H9 (cell line): Measurements from ENCODE around the gene CDH4. TPM values are rescaled to one million over a fixed set of nuclear protein-coding genes. Genes with fewer than 3 reads are reported as not detected.

Experiments
- DNase-seq: peaks from one replicate; pipeline ENCODE4 v3.0.0-alpha.2; 2017
- H2AFZ ChIP-seq: one replicate; pipeline ENCODE4 v1.6.1; 2013; ENCODE audit warnings: mild to moderate bottlenecking, low read length, control low read depth, moderate library complexity
- H2AK5ac ChIP-seq: 2 replicates; pipeline ENCODE4 v1.6.1; 2013; ENCODE audit warnings: low read length, control low read depth, mixed read lengths; ENCODE audit not compliant: insufficient read length
- H2BK120ac ChIP-seq: one replicate; pipeline ENCODE4 v1.6.1; 2013; ENCODE audit warnings: low read depth, mild to moderate bottlenecking, low read length, control low read depth, inconsistent platforms; ENCODE audit not compliant: poor library complexity, severe bottlenecking
- H2BK12ac ChIP-seq: 2 replicates; pipeline ENCODE4 v1.6.1; 2013; ENCODE audit warnings: low read length, control low read depth, mixed read lengths, low read depth; ENCODE audit not compliant: insufficient read length
- H2BK15ac ChIP-seq: 2 replicates; pipeline ENCODE4 v1.6.1; 2013; ENCODE audit warnings: low read depth, low read length, control low read depth
- H2BK20ac ChIP-seq: one replicate; pipeline ENCODE4 v1.6.1; 2013; ENCODE audit warnings: low read depth, mild to moderate bottlenecking, low read length, control low read depth, inconsistent platforms; ENCODE audit not compliant: poor library complexity, severe bottlenecking
- H2BK5ac ChIP-seq: 2 replicates; pipeline ENCODE4 v1.6.1; 2013; ENCODE audit warnings: low read length, control low read depth, mixed read lengths; ENCODE audit not compliant: insufficient read length
- H3K14ac ChIP-seq: 2 replicates; pipeline ENCODE4 v1.6.1; 2013; ENCODE audit warnings: low read length, control low read depth; ENCODE audit not compliant: insufficient read depth
- H3K18ac ChIP-seq: 2 replicates; pipeline ENCODE4 v1.6.1; 2013; ENCODE audit warnings: low read depth, mild to moderate bottlenecking, mixed read lengths, low read length, control low read depth; ENCODE audit not compliant: insufficient read length
- H3K23ac ChIP-seq: 2 replicates; pipeline ENCODE4 v1.6.1; 2013; ENCODE audit warnings: low read length, control low read depth, mixed read lengths, low read depth; ENCODE audit not compliant: insufficient read length
- H3K23me2 ChIP-seq: 2 replicates; pipeline ENCODE4 v1.6.1; 2013; ENCODE audit warnings: low read depth, mild to moderate bottlenecking, mixed read lengths, low read length, control low read depth; ENCODE audit not compliant: insufficient read length, poor library complexity, severe bottlenecking
- H3K27ac ChIP-seq: 2 replicates; pipeline ENCODE4 v1.5.1; 2013; ENCODE audit warnings: low read length, control low read depth, mixed read lengths, low read depth; ENCODE audit not compliant: insufficient read length
- H3K27me3 ChIP-seq: 2 replicates; pipeline ENCODE4 v1.6.1; 2013; ENCODE audit warnings: low read length, control low read depth, inconsistent platforms; ENCODE audit not compliant: insufficient read depth
- H3K4ac ChIP-seq: 2 replicates; pipeline ENCODE4 v1.6.1; 2013; ENCODE audit warnings: low read depth, mild to moderate bottlenecking, control low read depth, inconsistent platforms, low read length, moderate library complexity
- H3K4me1 ChIP-seq: 2 replicates; pipeline ENCODE4 v1.6.1; 2013; ENCODE audit warnings: low read length, control low read depth, inconsistent platforms; ENCODE audit not compliant: insufficient read depth
- H3K4me2 ChIP-seq: 2 replicates; pipeline ENCODE4 v1.6.1; 2013; ENCODE audit warnings: low read length, control low read depth, mixed read lengths; ENCODE audit not compliant: insufficient read length, insufficient read depth
- H3K56ac ChIP-seq: 2 replicates; pipeline ENCODE4 v1.6.1; 2013; ENCODE audit warnings: low read depth, mild to moderate bottlenecking, mixed read lengths, low read length, control low read depth; ENCODE audit not compliant: insufficient read length
- H3K79me1 ChIP-seq: 2 replicates; pipeline ENCODE4 v1.6.1; 2013; ENCODE audit warnings: low read depth, mild to moderate bottlenecking, moderate library complexity, low read length, control low read depth, inconsistent platforms; ENCODE audit not compliant: insufficient read depth, poor library complexity, severe bottlenecking
- H3K79me2 ChIP-seq: 2 replicates; pipeline ENCODE4 v1.6.1; 2013; ENCODE audit warnings: low read length, control low read depth, inconsistent platforms; ENCODE audit not compliant: insufficient read depth
- H3K9ac ChIP-seq: 2 replicates; pipeline ENCODE4 v1.6.1; 2013; ENCODE audit warnings: low read length, control low read depth, mixed read lengths; ENCODE audit not compliant: insufficient read length; ENCODE audit errors: extremely low read depth
- H3K9me3 ChIP-seq: one replicate; pipeline ENCODE4 v1.6.1; 2013; ENCODE audit warnings: low read depth, low read length, inconsistent platforms; ENCODE audit not compliant: control insufficient read depth
- H3T11ph ChIP-seq: one replicate; pipeline ENCODE4 v1.6.1; 2013; ENCODE audit warnings: mild to moderate bottlenecking, low read length, control low read depth, inconsistent platforms
- H4K20me1 ChIP-seq: one replicate; pipeline ENCODE4 v1.6.1; 2013; ENCODE audit not compliant: control insufficient read depth, insufficient read length, insufficient read depth
- H4K5ac ChIP-seq: 2 replicates; pipeline ENCODE4 v1.6.1; 2013; ENCODE audit warnings: low read depth, mild to moderate bottlenecking, mixed read lengths, low read length, control low read depth; ENCODE audit not compliant: insufficient read length
- H4K8ac ChIP-seq: replicated peaks from 2 replicates; pipeline ENCODE4 v1.6.1; 2013; ENCODE audit warnings: low read length, control low read depth, mixed read lengths, low read depth; ENCODE audit not compliant: insufficient read length
- H4K91ac ChIP-seq: 2 replicates; pipeline ENCODE4 v1.6.1; 2013; ENCODE audit warnings: low read depth, mild to moderate bottlenecking, moderate library complexity, mixed read lengths, low read length, control low read depth; ENCODE audit not compliant: insufficient read length
- H3K27ac Mint-ChIP-seq, 3 experiments: 2 replicates in 2 of 3; 3 replicates in 1 of 3; pipeline ENCODE4 v1.8.0; 2020 to 2021; ENCODE audit warnings: mixed read lengths in 3 of 3, mild to moderate bottlenecking in 1 of 3, moderate library complexity in 1 of 3
- H3K27me3 Mint-ChIP-seq: 2 replicates; pipeline ENCODE4 v1.8.0; 2021; ENCODE audit warnings: low read depth, mild to moderate bottlenecking, moderate library complexity, mixed read lengths
- H3K36me3 Mint-ChIP-seq, 3 experiments: 2 replicates in 2 of 3; 3 replicates in 1 of 3; pipeline ENCODE4 v1.8.0; 2020 to 2021; ENCODE audit warnings: low read depth in 3 of 3, mixed read lengths in 3 of 3; ENCODE audit not compliant: insufficient read depth in 1 of 3
- H3K4me1 Mint-ChIP-seq, 2 experiments: 2 replicates each; pipeline ENCODE4 v1.8.0; 2020; ENCODE audit warnings: mixed read lengths in 2 of 2
- H3K4me3 Mint-ChIP-seq, 2 experiments: 2 replicates in 1 of 2; 3 replicates in 1 of 2; pipeline ENCODE4 v1.8.0; 2020 to 2021; ENCODE audit warnings: mild to moderate bottlenecking in 2 of 2, mixed read lengths in 2 of 2, moderate library complexity in 1 of 2
- H3K9me3 Mint-ChIP-seq, 2 experiments: 2 replicates in 1 of 2; 3 replicates in 1 of 2; pipeline ENCODE4 v1.8.0; 2020; ENCODE audit warnings: mild to moderate bottlenecking in 2 of 2, mixed read lengths in 2 of 2, moderate library complexity in 1 of 2
- WGBS: extraction: QIAGEN DNeasy Blood & Tissue Kit; methylation state at CpG from one replicate; pipeline ENCODE4 v1.1.7; 2013; ENCODE audit warnings: missing lambda C conversion rate, low lambda C conversion rate, mixed read lengths; ENCODE audit not compliant: insufficient read length; ENCODE audit errors: extremely low coverage; 5-methylcytosine and 5-hydroxymethylcytosine counted together
- total RNA-seq: library from RNA; stranded (reverse); gene quantifications from 2 replicates; pipeline ENCODE4 v1.2.1, GENCODE V29; 2021
- TF ChIP-seq, protein P1 (sequence below): fragments of 200-600 bp; sonication (generic); conservative IDR thresholded peaks from 3 replicates; pipeline ENCODE4 v1.8.0; 2021; ENCODE audit warnings: antibody characterized with exemption, mild to moderate bottlenecking

Gene CDH4
- total RNA-seq, 1 experiment from 2014 or later: 3.0 TPM

DNA sequence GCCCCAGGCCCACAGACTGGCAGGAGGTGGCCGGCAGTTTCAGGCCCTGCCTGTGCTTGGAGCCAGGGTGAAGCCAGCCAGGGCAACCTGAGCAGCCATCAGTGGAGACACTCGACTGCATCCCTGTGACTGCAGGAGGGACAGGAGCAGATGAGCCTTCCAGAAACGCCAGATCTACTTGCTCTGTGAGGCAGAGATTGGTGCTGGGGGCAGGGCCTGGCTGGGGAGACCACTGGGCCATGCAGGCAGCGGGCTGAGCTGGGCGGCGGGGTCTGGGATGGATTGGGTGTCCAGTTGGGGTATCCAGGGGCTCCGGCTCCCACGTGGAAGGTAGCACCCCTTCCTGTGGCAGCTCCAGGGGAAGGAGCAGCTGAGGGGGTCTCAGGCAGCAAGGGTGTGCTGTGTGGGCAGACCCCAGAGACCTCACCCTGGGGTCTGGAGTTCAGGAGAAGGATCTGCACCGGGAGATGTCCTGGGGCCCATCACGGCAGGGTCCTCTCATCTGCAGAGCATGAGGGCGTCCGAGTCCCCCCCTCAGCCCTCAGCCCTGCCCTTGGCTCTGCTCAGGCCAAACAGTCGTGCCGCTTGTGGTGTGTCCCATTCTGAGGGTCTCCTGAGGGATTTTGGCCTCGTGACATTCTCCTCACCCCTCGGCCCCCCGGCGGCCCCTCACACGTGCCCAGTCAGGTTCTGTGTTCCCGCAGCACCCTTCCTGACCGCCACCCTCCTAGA lies 478.7 kb downstream of the CDH4 start:
- Histone ChIP-seq H3K79me2 (no peaks in the 10 kb centered on the region), H3K9ac (no peak overlapping the region), H3K18ac (no peak overlapping the region), H2BK15ac (no peak overlapping the region), H2AK5ac (no peak overlapping the region), H4K8ac (no peak overlapping the region), H4K20me1 (no peaks in the 10 kb centered on the region), H3K27ac (no peak overlapping the region), H4K5ac (no peak overlapping the region), H3K27me3 (no peaks in the 10 kb centered on the region; the same call in 1 of the 2 replicates), H2BK20ac (no peak overlapping the region), H3K4me2 (no peak overlapping the region), H3K4ac (no peak overlapping the region), H3K14ac (no peak overlapping the region; the same call in 1 of the 2 replicates), H3K4me1 (no peaks in the 10 kb centered on the region), H4K91ac (no peak overlapping the region), H2BK5ac (no peak overlapping the region), H3K79me1 (no peaks in the 10 kb centered on the region), H3K9me3 (no peaks in the 10 kb centered on the region), H3T11ph (no peak overlapping the region), H3K23ac (no peak overlapping the region), H3K23me2 (no peaks in the 10 kb centered on the region), H3K56ac (no peak overlapping the region), H2BK12ac (no peak overlapping the region), H2BK120ac (no peak overlapping the region), H2AFZ (no peak overlapping the region)
- no peak for DNase-seq
- H3K27me3 Mint-ChIP-seq: peaks cover 33% of the 10 kb centered on the region
- H3K9me3 Mint-ChIP-seq: no peaks in the 10 kb centered on the region; a peak in 1 of 5 replicates
- no peak overlapping the region for H3K27ac Mint-ChIP-seq
- H3K36me3 Mint-ChIP-seq: no peaks in the 10 kb centered on the region; a peak in 1 of 7 replicates
- no peak overlapping the region for H3K4me3 Mint-ChIP-seq
- TF ChIP-seq, protein P1, sequence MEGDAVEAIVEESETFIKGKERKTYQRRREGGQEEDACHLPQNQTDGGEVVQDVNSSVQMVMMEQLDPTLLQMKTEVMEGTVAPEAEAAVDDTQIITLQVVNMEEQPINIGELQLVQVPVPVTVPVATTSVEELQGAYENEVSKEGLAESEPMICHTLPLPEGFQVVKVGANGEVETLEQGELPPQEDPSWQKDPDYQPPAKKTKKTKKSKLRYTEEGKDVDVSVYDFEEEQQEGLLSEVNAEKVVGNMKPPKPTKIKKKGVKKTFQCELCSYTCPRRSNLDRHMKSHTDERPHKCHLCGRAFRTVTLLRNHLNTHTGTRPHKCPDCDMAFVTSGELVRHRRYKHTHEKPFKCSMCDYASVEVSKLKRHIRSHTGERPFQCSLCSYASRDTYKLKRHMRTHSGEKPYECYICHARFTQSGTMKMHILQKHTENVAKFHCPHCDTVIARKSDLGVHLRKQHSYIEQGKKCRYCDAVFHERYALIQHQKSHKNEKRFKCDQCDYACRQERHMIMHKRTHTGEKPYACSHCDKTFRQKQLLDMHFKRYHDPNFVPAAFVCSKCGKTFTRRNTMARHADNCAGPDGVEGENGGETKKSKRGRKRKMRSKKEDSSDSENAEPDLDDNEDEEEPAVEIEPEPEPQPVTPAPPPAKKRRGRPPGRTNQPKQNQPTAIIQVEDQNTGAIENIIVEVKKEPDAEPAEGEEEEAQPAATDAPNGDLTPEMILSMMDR: no peak
- H3K4me1 Mint-ChIP-seq: peaks cover 6 to 7% of the 10 kb centered on the region in 2 experiments
- no CpG with 5 or more reads among the region's 21 CpGs for WGBS
